Measurements from ENCODE around the gene ANKRD27.

DNA sequence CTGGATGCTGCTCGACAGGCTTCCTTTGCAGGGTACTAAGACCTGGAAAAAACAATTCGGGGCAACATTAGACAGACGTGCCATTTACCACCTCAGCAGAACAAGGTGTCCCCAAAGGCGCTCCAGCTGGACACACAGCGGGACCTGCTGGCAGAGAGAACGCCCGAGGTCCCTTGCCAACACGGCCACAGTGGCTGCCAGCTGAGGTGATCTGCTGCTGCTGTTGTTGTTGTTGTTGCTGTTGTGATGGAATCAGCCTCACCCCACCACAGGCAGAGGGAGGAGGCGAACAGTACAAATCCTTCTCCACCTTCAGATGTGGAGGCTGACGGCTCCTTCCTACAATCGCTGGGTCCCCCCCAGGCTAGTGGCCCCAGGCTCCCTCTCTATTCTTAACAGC is 25.2 kb downstream of the ANKRD27 start:
- TF ChIP-seq, protein P1, sequence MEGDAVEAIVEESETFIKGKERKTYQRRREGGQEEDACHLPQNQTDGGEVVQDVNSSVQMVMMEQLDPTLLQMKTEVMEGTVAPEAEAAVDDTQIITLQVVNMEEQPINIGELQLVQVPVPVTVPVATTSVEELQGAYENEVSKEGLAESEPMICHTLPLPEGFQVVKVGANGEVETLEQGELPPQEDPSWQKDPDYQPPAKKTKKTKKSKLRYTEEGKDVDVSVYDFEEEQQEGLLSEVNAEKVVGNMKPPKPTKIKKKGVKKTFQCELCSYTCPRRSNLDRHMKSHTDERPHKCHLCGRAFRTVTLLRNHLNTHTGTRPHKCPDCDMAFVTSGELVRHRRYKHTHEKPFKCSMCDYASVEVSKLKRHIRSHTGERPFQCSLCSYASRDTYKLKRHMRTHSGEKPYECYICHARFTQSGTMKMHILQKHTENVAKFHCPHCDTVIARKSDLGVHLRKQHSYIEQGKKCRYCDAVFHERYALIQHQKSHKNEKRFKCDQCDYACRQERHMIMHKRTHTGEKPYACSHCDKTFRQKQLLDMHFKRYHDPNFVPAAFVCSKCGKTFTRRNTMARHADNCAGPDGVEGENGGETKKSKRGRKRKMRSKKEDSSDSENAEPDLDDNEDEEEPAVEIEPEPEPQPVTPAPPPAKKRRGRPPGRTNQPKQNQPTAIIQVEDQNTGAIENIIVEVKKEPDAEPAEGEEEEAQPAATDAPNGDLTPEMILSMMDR (IDR thresholded peaks at IDR 0.05) = no peak
- no peak for TF ChIP-seq POLR2A (IDR thresholded peaks at IDR 0.05)
